Activated T-cell treated with anti-CD3 and anti-CD28 coated beads, Interleukin-2, amount 50 U/mL, for 72 hours (primary cell): ENCODE measurements around the gene PLXNB3. TPM values are rescaled to one million over a fixed set of nuclear protein-coding genes. Genes with fewer than 3 reads are reported as not detected.

Experiments
- ATAC-seq, 2 donors: fragments of 150-1000 bp; cut with Tn5 transposase; replicated peaks in 1 of 2; 2 replicates each; pipeline ENCODE4 v1.10.0; 2021; ENCODE audit warnings: moderate library complexity in 2 of 2, mild to moderate bottlenecking in 1 of 2
- DNase-seq, 2 donors: peaks; one replicate each; pipeline ENCODE4 v3.0.0; 2021 to 2022; ENCODE audit warnings: mixed read lengths in 1 of 2
- H3K27ac Mint-ChIP-seq: one replicate; pipeline ENCODE4 v1.8.0; 2022; ENCODE audit warnings: mild to moderate bottlenecking, moderate library complexity, mixed read lengths
- H3K27me3 Mint-ChIP-seq: one replicate; pipeline ENCODE4 v1.8.0; 2022; ENCODE audit warnings: low read depth, mixed read lengths
- H3K36me3 Mint-ChIP-seq, 2 donors: one replicate each; pipeline ENCODE4 v1.8.0; 2022; ENCODE audit warnings: mixed read lengths in 2 of 2, mild to moderate bottlenecking in 1 of 2; ENCODE audit not compliant: insufficient read depth in 2 of 2
- H3K4me1 Mint-ChIP-seq: one replicate; pipeline ENCODE4 v1.8.0; 2022; ENCODE audit warnings: low read depth, mixed read lengths
- H3K4me3 Mint-ChIP-seq, 2 donors: one replicate each; pipeline ENCODE4 v1.8.0; 2022; ENCODE audit warnings: mild to moderate bottlenecking in 2 of 2, mixed read lengths in 2 of 2, moderate library complexity in 2 of 2
- H3K9me3 Mint-ChIP-seq, 2 donors: one replicate each; pipeline ENCODE4 v1.8.0; 2022; ENCODE audit warnings: mixed read lengths in 2 of 2
- total RNA-seq, 2 donors: library from RNA; stranded (reverse); gene quantifications; one replicate each; pipeline ENCODE4 v1.2.3, GENCODE V29; 2022

PLXNB3 gene
- total RNA-seq, 2 donors from 2014 or later: 0.77 to 1.7 TPM

- H3K36me3 Mint-ChIP-seq: no peaks in the 10 kb centered on the region
- no peak overlapping the region for H3K27ac Mint-ChIP-seq
- no peak for ATAC-seq
- peaks cover 9% of the 10 kb centered on the region for H3K27me3 Mint-ChIP-seq
- no peak overlapping the region for H3K4me3 Mint-ChIP-seq
- H3K4me1 Mint-ChIP-seq: peaks cover 17% of the 10 kb centered on the region
- H3K9me3 Mint-ChIP-seq: no peaks in the 10 kb centered on the region
- no peak for DNase-seq
Observed at GRCh38 chrX:153767674-153768055, 3.6 kb downstream of the PLXNB3 start.

- DNase-seq: no peak
- peak overlapping the region in 1 of 2 donors; percentile 27 for H3K4me3 Mint-ChIP-seq
- peaks cover 17% of the 10 kb centered on the region for H3K4me1 Mint-ChIP-seq
- H3K27me3 Mint-ChIP-seq: peaks cover 5% of the 10 kb centered on the region
- H3K9me3 Mint-ChIP-seq: no peaks in the 10 kb centered on the region
- ATAC-seq: no peak
- no peaks in the 10 kb centered on the region for H3K36me3 Mint-ChIP-seq
- H3K27ac Mint-ChIP-seq: no peak overlapping the region
Observed at GRCh38 chrX:153768311-153769157, 4.5 kb downstream of the PLXNB3 start.

GRCh38 chrX:153769158-153769864, 5.3 kb downstream of the PLXNB3 start:
- Mint-ChIP-seq H3K27ac (no peak overlapping the region), H3K4me3 (no peak overlapping the region), H3K4me1 (peaks cover 10% of the 10 kb centered on the region), H3K36me3 (no peaks in the 10 kb centered on the region), H3K9me3 (no peaks in the 10 kb centered on the region), H3K27me3 (no peaks in the 10 kb centered on the region)
- ATAC-seq (no peak), DNase-seq (no peak)

GRCh38 chrX:153769865-153770600, 6.0 kb downstream of the PLXNB3 start:
- Mint-ChIP-seq H3K27me3 (no peaks in the 10 kb centered on the region), H3K4me1 (peaks cover 10% of the 10 kb centered on the region), H3K4me3 (no peak overlapping the region)

GRCh38 chrX:153770601-153771414, 6.8 kb downstream of the PLXNB3 start:
- no peak for DNase-seq
- Mint-ChIP-seq H3K4me1 (peaks cover 10% of the 10 kb centered on the region), H3K9me3 (no peaks in the 10 kb centered on the region), H3K4me3 (no peak overlapping the region), H3K36me3 (no peaks in the 10 kb centered on the region), H3K27ac (no peak overlapping the region), H3K27me3 (no peaks in the 10 kb centered on the region)
- ATAC-seq: no peak

More at GRCh38 chrX:153769865-153770600, 6.0 kb downstream of the PLXNB3 start:
- Mint-ChIP-seq H3K27ac (no peak overlapping the region), H3K9me3 (no peaks in the 10 kb centered on the region), H3K36me3 (no peaks in the 10 kb centered on the region)
- ATAC-seq (no peak), DNase-seq (no peak)

GRCh38 chrX:153771415-153772315, 7.6 kb downstream of the PLXNB3 start:
- H3K36me3 Mint-ChIP-seq: no peaks in the 10 kb centered on the region
- H3K9me3 Mint-ChIP-seq: no peaks in the 10 kb centered on the region
- DNase-seq (no peak), ATAC-seq (no peak)
- H3K27ac Mint-ChIP-seq: no peak overlapping the region
- H3K4me1 Mint-ChIP-seq: peaks cover 4% of the 10 kb centered on the region
- no peak overlapping the region for H3K4me3 Mint-ChIP-seq
- H3K27me3 Mint-ChIP-seq: no peaks in the 10 kb centered on the region

- DNase-seq: no peak
- no peak for ATAC-seq
- Mint-ChIP-seq H3K9me3 (no peaks in the 10 kb centered on the region), H3K27ac (no peak overlapping the region), H3K4me3 (no peak overlapping the region), H3K27me3 (no peaks in the 10 kb centered on the region), H3K4me1 (no peaks in the 10 kb centered on the region), H3K36me3 (no peaks in the 10 kb centered on the region)
Observed at GRCh38 chrX:153772316-153773217, 8.5 kb downstream of the PLXNB3 start.

- Mint-ChIP-seq H3K4me1 (no peaks in the 10 kb centered on the region), H3K27me3 (no peaks in the 10 kb centered on the region), H3K27ac (no peak overlapping the region), H3K36me3 (no peaks in the 10 kb centered on the region), H3K4me3 (no peak overlapping the region), H3K9me3 (no peaks in the 10 kb centered on the region)
- ATAC-seq (no peak), DNase-seq (no peak)
Observed at GRCh38 chrX:153773218-153773611, 9.2 kb downstream of the PLXNB3 start.

GRCh38 chrX:153773741-153774575, 9.9 kb downstream of the PLXNB3 start:
- no peak overlapping the region for H3K27ac Mint-ChIP-seq
- H3K9me3 Mint-ChIP-seq: no peaks in the 10 kb centered on the region
- no peaks in the 10 kb centered on the region for H3K4me1 Mint-ChIP-seq
- DNase-seq (no peak), ATAC-seq (no peak)
- no peaks in the 10 kb centered on the region for H3K36me3 Mint-ChIP-seq
- H3K27me3 Mint-ChIP-seq: no peaks in the 10 kb centered on the region
- no peak overlapping the region for H3K4me3 Mint-ChIP-seq

GRCh38 chrX:153774576-153775292, 10.7 kb downstream of the PLXNB3 start:
- Mint-ChIP-seq H3K4me1 (no peaks in the 10 kb centered on the region), H3K27me3 (peaks cover 4% of the 10 kb centered on the region), H3K9me3 (no peaks in the 10 kb centered on the region), H3K4me3 (no peak overlapping the region), H3K36me3 (no peaks in the 10 kb centered on the region), H3K27ac (no peak overlapping the region)
- no peak for DNase-seq
- no peak for ATAC-seq
